DOHH2 (cell line): ENCODE results near the gene FAM193A.

Source experiments
- EZH2phosphoT487 ChIP-seq: fragments of 200-600 bp; sonication (generic); IDR thresholded peaks from 2 replicates; pipeline ENCODE4 v1.6.1; 2017; ENCODE audit warnings: borderline replicate concordance, mild to moderate bottlenecking, antibody characterized with exemption, low read length, moderate library complexity, mixed read lengths
- TF ChIP-seq, protein P1 (sequence below): fragments of 200-600 bp; sonication (generic); IDR thresholded peaks from one replicate; pipeline ENCODE4 v1.5.1; 2014; ENCODE audit warnings: antibody characterized with exemption, mild to moderate bottlenecking, low read depth, low read length; ENCODE audit not compliant: poor library complexity, severe bottlenecking

DNA sequence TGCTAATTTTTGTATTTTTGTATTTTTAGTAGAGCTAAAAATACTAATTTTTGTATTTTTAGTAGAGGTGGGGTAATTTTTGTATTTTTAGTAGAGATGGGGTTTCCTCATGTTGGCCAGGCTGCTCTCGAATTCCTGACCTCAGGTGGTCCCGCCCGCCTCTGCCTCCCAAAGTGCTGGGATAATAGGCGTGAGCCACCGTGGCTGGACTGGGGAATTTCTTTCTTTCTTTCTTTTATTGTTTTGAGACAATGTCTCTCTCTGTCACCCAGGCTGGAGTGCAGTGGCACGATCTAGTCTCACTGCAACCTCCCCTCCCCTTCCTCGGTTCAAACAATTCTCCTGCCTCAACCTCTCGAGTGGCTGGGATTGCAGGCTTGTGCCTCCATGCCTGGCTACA is 83.0 kb downstream of the FAM193A start:
- TF ChIP-seq, protein P1, sequence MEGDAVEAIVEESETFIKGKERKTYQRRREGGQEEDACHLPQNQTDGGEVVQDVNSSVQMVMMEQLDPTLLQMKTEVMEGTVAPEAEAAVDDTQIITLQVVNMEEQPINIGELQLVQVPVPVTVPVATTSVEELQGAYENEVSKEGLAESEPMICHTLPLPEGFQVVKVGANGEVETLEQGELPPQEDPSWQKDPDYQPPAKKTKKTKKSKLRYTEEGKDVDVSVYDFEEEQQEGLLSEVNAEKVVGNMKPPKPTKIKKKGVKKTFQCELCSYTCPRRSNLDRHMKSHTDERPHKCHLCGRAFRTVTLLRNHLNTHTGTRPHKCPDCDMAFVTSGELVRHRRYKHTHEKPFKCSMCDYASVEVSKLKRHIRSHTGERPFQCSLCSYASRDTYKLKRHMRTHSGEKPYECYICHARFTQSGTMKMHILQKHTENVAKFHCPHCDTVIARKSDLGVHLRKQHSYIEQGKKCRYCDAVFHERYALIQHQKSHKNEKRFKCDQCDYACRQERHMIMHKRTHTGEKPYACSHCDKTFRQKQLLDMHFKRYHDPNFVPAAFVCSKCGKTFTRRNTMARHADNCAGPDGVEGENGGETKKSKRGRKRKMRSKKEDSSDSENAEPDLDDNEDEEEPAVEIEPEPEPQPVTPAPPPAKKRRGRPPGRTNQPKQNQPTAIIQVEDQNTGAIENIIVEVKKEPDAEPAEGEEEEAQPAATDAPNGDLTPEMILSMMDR: no peak
- no peak for TF ChIP-seq EZH2phosphoT487
